K562 (cell line): Measurements from ENCODE around the gene AIG1. TPM values are rescaled to one million over a fixed set of nuclear protein-coding genes. Genes with fewer than 3 reads are reported as not detected.

Experiments
- ATAC-seq: fragments of 200-7000 bp; cut with Tn5 transposase; 3 replicates; pipeline ENCODE4 v1.9.1; 2020; ENCODE audit warnings: moderate library complexity
- BruUV-seq: library from RNA; stranded (reverse); fragments of 400-500 nt; replicated peaks from 2 replicates; lab custom pipeline; 2021; lab: Mats Ljungman, UMichigan
- CTCF ChIA-PET: fragments of 300-600 bp; formaldehyde crosslinking; extraction: SDS; loops from one replicate; lab custom pipeline; 2021; ENCODE audit warnings: low intra/inter-chr PET ratio; lab: Yijun Ruan, JAX
- POLR2A ChIA-PET: fragments of 300-600, 350-650 bp; sonication (Branson Sonifier 250); formaldehyde crosslinking; extraction: SDS; loops from one replicate; lab custom pipeline; 2021; ENCODE audit warnings: antibody characterized with exemption, inconsistent platforms; lab: Yijun Ruan, JAX
- DNase-seq, 4 experiments: peaks; one replicate each; pipeline versions ENCODE4 v3.0.0 to v3.0.0-alpha.2; 2011 to 2018; ENCODE audit warnings: low spot score in 3 of 4, mixed read lengths in 3 of 4; ENCODE audit errors: extremely low read depth in 1 of 4
- FAIRE-seq: peaks from 2 replicates; lab custom pipeline; 2011; peaks lifted over from hg19 to GRCh38; lab: Jason Lieb, UNC
- H2AFZ ChIP-seq: 2 replicates; pipeline ENCODE4 v1.6.0; 2011; ENCODE audit warnings: low read depth, low read length, control low read depth, inconsistent platforms
- H3K27ac ChIP-seq: fragments of 200-600 bp; 3 replicates; pipeline ENCODE4 v1.8.0; 2011; ENCODE audit warnings: low read depth, mild to moderate bottlenecking, control low read depth, inconsistent platforms, low read length, moderate library complexity, mixed read lengths; ENCODE audit errors: extremely low read depth
- H3K27me3 ChIP-seq, 2 experiments: fragments of 300-600 bp in 1 of 2; 2 replicates in 1 of 2; 3 replicates in 1 of 2; pipeline versions ENCODE4 v1.6.0 to v1.8.0; 2011; ENCODE audit warnings: inconsistent platforms in 2 of 2, low read length in 2 of 2, mild to moderate bottlenecking in 1 of 2, mixed read lengths in 1 of 2, moderate library complexity in 1 of 2; ENCODE audit not compliant: control insufficient read depth in 2 of 2, insufficient read depth in 2 of 2
- H3K36me3 ChIP-seq: fragments of 300-600 bp; 3 replicates; pipeline ENCODE4 v1.8.0; 2011; ENCODE audit warnings: mild to moderate bottlenecking, low read length, inconsistent platforms; ENCODE audit not compliant: control insufficient read depth, insufficient read depth
- H3K4me1 ChIP-seq, 2 experiments: fragments of 200-600 bp in 1 of 2; replicated peaks in 1 of 2; 2 replicates in 1 of 2; 3 replicates in 1 of 2; pipeline versions ENCODE4 v1.5.1 to v1.8.0; 2011; ENCODE audit warnings: inconsistent platforms in 2 of 2, low read length in 2 of 2, mild to moderate bottlenecking in 1 of 2, mixed read lengths in 1 of 2, moderate library complexity in 1 of 2; ENCODE audit not compliant: control insufficient read depth in 2 of 2, insufficient read depth in 2 of 2
- H3K4me2 ChIP-seq: 2 replicates; pipeline ENCODE4 v1.6.1; 2011; ENCODE audit warnings: low read length, control low read depth, inconsistent platforms, mixed read lengths; ENCODE audit not compliant: insufficient read depth
- H3K4me3 ChIP-seq: fragments of 200-600 bp; sonication (generic), shearing (Covaris generic); 2 replicates; pipeline ENCODE4 v1.5.1; 2016; ENCODE audit warnings: control low read depth, inconsistent platforms
- H3K79me2 ChIP-seq: fragments of 200-600 bp; 3 replicates; pipeline ENCODE4 v1.8.0; 2011; ENCODE audit warnings: low read length, inconsistent platforms; ENCODE audit not compliant: control insufficient read depth, insufficient read depth
- H3K9ac ChIP-seq, 2 experiments: 2 replicates each; pipeline versions ENCODE4 v1.6.0 to v1.6.1; 2011; ENCODE audit warnings: low read depth in 2 of 2, low read length in 2 of 2, control low read depth in 1 of 2, inconsistent platforms in 1 of 2, mild to moderate bottlenecking in 1 of 2, mixed read lengths in 1 of 2; ENCODE audit not compliant: insufficient read depth in 1 of 2
- H3K9me1 ChIP-seq: one replicate; pipeline ENCODE4 v1.6.0; 2011; ENCODE audit warnings: inconsistent platforms, mild to moderate bottlenecking, low read length, moderate library complexity; ENCODE audit not compliant: control insufficient read depth, insufficient read depth
- H3K9me3 ChIP-seq: replicated peaks from 2 replicates; pipeline ENCODE4 v1.5.1; 2011; ENCODE audit warnings: low read depth, low read length, inconsistent platforms; ENCODE audit not compliant: control insufficient read depth, insufficient read depth
- H4K20me1 ChIP-seq: replicated peaks from 2 replicates; pipeline ENCODE4 v1.6.1; 2011; ENCODE audit warnings: low read length, inconsistent platforms, mixed read lengths; ENCODE audit not compliant: control insufficient read depth, insufficient read depth
- BACH1 ChIP-seq: fragments of 200-800 bp; sonication (Bioruptor generic); IDR thresholded peaks from 2 replicates; pipeline ENCODE4 v1.6.1; 2016; ENCODE audit warnings: missing genetic modification characterization, missing compliant biosample characterization
- HNRNPUL1 ChIP-seq: fragments of 200-400 bp; formaldehyde crosslinking; IDR thresholded peaks from 2 replicates; pipeline ENCODE4 v1.6.1; 2017; ENCODE audit warnings: low read length
- MBD2 ChIP-seq: sonication (generic); IDR thresholded peaks from 2 replicates; pipeline ENCODE4 v1.6.1; 2016; ENCODE audit warnings: low read depth, borderline replicate concordance
- TCF3 ChIP-seq: sonication (generic); formaldehyde crosslinking; IDR thresholded peaks from 2 replicates; pipeline ENCODE4 v1.4.0; 2020; ENCODE audit warnings: mild to moderate bottlenecking, missing genetic modification reagents
- in situ Hi-C: fragments of 300-500 bp; cut with MboI; formaldehyde crosslinking; loops from 4 replicates; pipeline ENCODE4 v1.15.0; 2018; ENCODE audit warnings: inconsistent platforms, mixed read lengths
- intact Hi-C: fragments of 100-400 bp; cut with micrococcal nuclease; formaldehyde crosslinking; loops from 2 replicates; pipeline ENCODE4 v1.14.2; 2022
- polyA plus RNA-seq, 8 experiments: library from polyadenylated mRNA; depleted of rRNA in 4 of 8; stranded (reverse) in 5 of 8; unstranded in 3 of 8; fragments of >200 nt; fragmentation: Nextera tagmentation in 2 of 8; fragmentation: Illumina TruSeq in 1 of 8; extraction: Ambion mirVana in 2 of 8; extraction: Trizol in 1 of 8; gene quantifications; 2 replicates each; pipeline versions ENCODE4 v1.2.1 to v1.2.3, GENCODE V29; 2011 to 2014; ENCODE audit warnings: inconsistent platforms in 1 of 8, missing spikeins in 1 of 8
- total RNA-seq, 7 experiments: library from RNA; depleted of rRNA in 6 of 7; stranded (reverse); fragments of >200 nt in 6 of 7; fragmentation: Illumina TruSeq in 2 of 7; extraction: Trizol in 2 of 7; gene quantifications; 2 replicates each; pipeline versions ENCODE4 v1.2.1 to v1.2.3, GENCODE V29; 2011 to 2021; ENCODE audit warnings: low replicate concordance in 1 of 7

AIG1 gene
- total and polyA plus RNA-seq, 9 of the 15 experiments (the other 6 are each of a cell fraction or from before 2014, with no cell fraction given), result 74.8 to 333 (median 127) TPM

GRCh38 chr6:143062551-143062950, 1.9 kb downstream of the AIG1 start (continued):
- TF ChIP-seq TCF3 (CRISPR knock-in tag), result no peak
- no peak for TF ChIP-seq HNRNPUL1
- TF ChIP-seq, all 486 proteins: peak for 0

- Histone ChIP-seq H3K9ac (no peak overlapping the region; a peak in 1 of 4 replicates), H3K27ac (peak overlapping the region; percentile 69; the same call in 1 of the 3 replicates), H3K9me3 (peaks cover 8% of the 10 kb centered on the region), H3K4me2 (no peak overlapping the region), H2AFZ (no peak overlapping the region), H3K79me2 (peaks cover 55% of the 10 kb centered on the region), H3K9me1 (no peaks in the 10 kb centered on the region), H3K27me3 (no peaks in the 10 kb centered on the region), H3K4me1 (peaks cover 9 to 40% of the 10 kb centered on the region in 2 experiments; a peak in 4 of 5 replicates), H3K4me3 (no peak overlapping the region), H4K20me1 (no peaks in the 10 kb centered on the region), H3K36me3 (peaks cover 9% of the 10 kb centered on the region; the same call in 2 of the 3 replicates)
- POLR2A ChIA-PET, result no interaction called here
- CTCF ChIA-PET, result no interaction called here
- no peak for DNase-seq
- no peak for TF ChIP-seq MBD2
- TF ChIP-seq BACH1, result 0 out of 2 replicates have a peak, but pooled peaks have one; percentile 25
- in situ Hi-C loops (no loop called here), intact Hi-C loops (loop anchor here (5.0 kb wide), 1 partner anchor 121 kb away; no protein-coding TSS in a partner anchor)
- no TSS peak for BruUV-seq
- FAIRE-seq, result no peak
- no peak for ATAC-seq
These were observed 2.9 kb downstream of the AIG1 start for GRCh38 chr6:143063631-143064030.
